ENCODE measurements around the gene LIPT2. TPM values are rescaled to one million over a fixed set of nuclear protein-coding genes. Genes with fewer than 3 reads are reported as not detected.

The LIPT2 gene
- total RNA-seq, 1 experiment from 2014 or later: 8.2 TPM

DNA sequence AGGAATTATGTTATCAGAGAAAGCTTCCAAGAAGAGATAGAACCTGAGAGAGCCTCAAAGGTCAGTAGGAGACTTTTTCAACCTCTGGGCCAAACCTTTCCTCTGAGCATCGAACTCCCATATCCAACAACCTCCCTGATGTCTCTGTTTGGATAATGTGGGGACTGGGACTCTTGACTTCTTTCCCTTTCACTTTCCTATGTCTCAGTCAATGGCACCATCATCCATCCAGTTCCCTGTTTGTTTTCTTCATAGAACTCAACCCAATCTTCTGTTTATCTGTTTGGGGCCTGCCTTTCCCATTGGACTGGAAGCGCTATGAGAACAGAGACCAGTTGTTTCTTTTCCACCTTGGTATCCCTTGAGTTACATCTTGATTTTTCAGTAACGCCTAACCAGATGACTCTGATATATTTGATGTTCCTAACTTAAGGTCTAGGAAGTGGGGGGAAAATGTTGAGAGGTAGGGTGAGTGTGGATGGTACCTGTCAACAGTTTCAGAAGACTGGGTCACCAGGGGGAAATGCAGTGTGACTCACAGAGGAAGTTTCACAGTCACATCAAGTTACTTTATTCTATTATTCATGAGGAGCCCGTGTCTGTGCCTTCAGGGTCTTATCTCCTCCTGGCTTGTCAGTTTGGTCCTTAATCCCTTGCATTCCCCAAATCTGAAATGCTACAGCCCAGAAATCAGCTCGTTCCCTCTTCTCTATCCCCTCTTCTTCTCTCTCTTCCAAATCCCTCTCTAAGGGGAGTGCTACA, 21.7 kb downstream of the LIPT2 start:
- Histone ChIP-seq H4K91ac (ENCODE audit: insufficient read length, low read depth, low read length) (no peak overlapping the region), H3T11ph (ENCODE audit: low read length) (no peak overlapping the region), H4K5ac (ENCODE audit: insufficient read length, low read depth, low read length) (no peak overlapping the region), H2BK120ac (ENCODE audit: low read depth, low read length, poor library complexity, severe bottlenecking) (no peak overlapping the region), H3K18ac (ENCODE audit: insufficient read length, low read depth, low read length) (no peak overlapping the region), H2AK5ac (ENCODE audit: insufficient read length, low read length) (no peak overlapping the region), H2BK20ac (ENCODE audit: low read depth, low read length, poor library complexity, severe bottlenecking) (no peak overlapping the region), H2BK15ac (ENCODE audit: low read depth, low read length) (no peak overlapping the region), H3K27ac (ENCODE audit: insufficient read length, low read depth, low read length) (no peak overlapping the region), H3K23ac (ENCODE audit: insufficient read length, low read depth, low read length) (no peak overlapping the region), H2AFZ (ENCODE audit: low read length) (no peak overlapping the region), H2BK12ac (ENCODE audit: insufficient read length, low read depth, low read length) (no peak overlapping the region), H3K4me1 (ENCODE audit: insufficient read depth, low read length) (peaks cover 4% of the 10 kb centered on the region; the same call in 1 of the 2 replicates), H3K79me2 (ENCODE audit: insufficient read depth, low read length) (no peaks in the 10 kb centered on the region), H3K9ac (ENCODE audit: extremely low read depth, insufficient read length, low read length) (no peak overlapping the region), H3K56ac (ENCODE audit: insufficient read length, low read depth, low read length) (no peak overlapping the region), H3K9me3 (ENCODE audit: control insufficient read depth, low read depth, low read length) (no peaks in the 10 kb centered on the region), H3K4ac (ENCODE audit: low read depth, low read length) (no peak overlapping the region), H3K27me3 (ENCODE audit: insufficient read depth, low read length) (no peaks in the 10 kb centered on the region), H4K20me1 (ENCODE audit: control insufficient read depth, insufficient read depth, insufficient read length) (no peaks in the 10 kb centered on the region), H3K79me1 (ENCODE audit: insufficient read depth, low read depth, low read length, poor library complexity, severe bottlenecking) (no peaks in the 10 kb centered on the region), H4K8ac (replicated peaks; ENCODE audit: insufficient read length, low read depth, low read length) (no peak overlapping the region), H3K23me2 (ENCODE audit: insufficient read length, low read depth, low read length, poor library complexity, severe bottlenecking) (peaks cover 3% of the 10 kb centered on the region), H3K4me2 (ENCODE audit: insufficient read depth, insufficient read length, low read length) (no peak overlapping the region), H3K14ac (ENCODE audit: insufficient read depth, low read length) (no peak overlapping the region), H2BK5ac (ENCODE audit: insufficient read length, low read length) (no peak overlapping the region)
- Mint-ChIP-seq H3K9me3 (no peaks in the 10 kb centered on the region; a peak in 1 of 5 replicates), H3K4me3 (no peak overlapping the region), H3K27me3 (ENCODE audit: low read depth) (peaks cover 9% of the 10 kb centered on the region), H3K27ac (no peak overlapping the region), H3K36me3 (ENCODE audit: insufficient read depth in 1 of 3, low read depth in 3 of 3) (no peaks in the 10 kb centered on the region), H3K4me1 (peaks cover 8 to 11% of the 10 kb centered on the region in 2 experiments)
- TF ChIP-seq, protein P1, sequence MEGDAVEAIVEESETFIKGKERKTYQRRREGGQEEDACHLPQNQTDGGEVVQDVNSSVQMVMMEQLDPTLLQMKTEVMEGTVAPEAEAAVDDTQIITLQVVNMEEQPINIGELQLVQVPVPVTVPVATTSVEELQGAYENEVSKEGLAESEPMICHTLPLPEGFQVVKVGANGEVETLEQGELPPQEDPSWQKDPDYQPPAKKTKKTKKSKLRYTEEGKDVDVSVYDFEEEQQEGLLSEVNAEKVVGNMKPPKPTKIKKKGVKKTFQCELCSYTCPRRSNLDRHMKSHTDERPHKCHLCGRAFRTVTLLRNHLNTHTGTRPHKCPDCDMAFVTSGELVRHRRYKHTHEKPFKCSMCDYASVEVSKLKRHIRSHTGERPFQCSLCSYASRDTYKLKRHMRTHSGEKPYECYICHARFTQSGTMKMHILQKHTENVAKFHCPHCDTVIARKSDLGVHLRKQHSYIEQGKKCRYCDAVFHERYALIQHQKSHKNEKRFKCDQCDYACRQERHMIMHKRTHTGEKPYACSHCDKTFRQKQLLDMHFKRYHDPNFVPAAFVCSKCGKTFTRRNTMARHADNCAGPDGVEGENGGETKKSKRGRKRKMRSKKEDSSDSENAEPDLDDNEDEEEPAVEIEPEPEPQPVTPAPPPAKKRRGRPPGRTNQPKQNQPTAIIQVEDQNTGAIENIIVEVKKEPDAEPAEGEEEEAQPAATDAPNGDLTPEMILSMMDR (conservative IDR thresholded peaks at IDR 0.05): no peak
- WGBS (ENCODE audit: extremely low coverage, insufficient read length, low lambda C conversion rate): no CpG with 5 or more reads among the region's 5 CpGs
- no peak for DNase-seq

Measured in H9 (cell line).